ENCODE data around the gene TMEM169. TPM values are rescaled to one million over a fixed set of nuclear protein-coding genes. Genes with fewer than 3 reads are reported as not detected.

Gene TMEM169, protein sequence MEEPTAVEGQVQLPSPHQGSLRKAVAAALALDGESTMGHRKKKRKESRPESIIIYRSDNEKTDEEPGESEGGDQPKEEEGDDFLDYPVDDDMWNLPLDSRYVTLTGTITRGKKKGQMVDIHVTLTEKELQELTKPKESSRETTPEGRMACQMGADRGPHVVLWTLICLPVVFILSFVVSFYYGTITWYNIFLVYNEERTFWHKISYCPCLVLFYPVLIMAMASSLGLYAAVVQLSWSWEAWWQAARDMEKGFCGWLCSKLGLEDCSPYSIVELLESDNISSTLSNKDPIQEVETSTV
- total RNA-seq (0.85 TPM), polyA plus RNA-seq (0.65 TPM)

DNA sequence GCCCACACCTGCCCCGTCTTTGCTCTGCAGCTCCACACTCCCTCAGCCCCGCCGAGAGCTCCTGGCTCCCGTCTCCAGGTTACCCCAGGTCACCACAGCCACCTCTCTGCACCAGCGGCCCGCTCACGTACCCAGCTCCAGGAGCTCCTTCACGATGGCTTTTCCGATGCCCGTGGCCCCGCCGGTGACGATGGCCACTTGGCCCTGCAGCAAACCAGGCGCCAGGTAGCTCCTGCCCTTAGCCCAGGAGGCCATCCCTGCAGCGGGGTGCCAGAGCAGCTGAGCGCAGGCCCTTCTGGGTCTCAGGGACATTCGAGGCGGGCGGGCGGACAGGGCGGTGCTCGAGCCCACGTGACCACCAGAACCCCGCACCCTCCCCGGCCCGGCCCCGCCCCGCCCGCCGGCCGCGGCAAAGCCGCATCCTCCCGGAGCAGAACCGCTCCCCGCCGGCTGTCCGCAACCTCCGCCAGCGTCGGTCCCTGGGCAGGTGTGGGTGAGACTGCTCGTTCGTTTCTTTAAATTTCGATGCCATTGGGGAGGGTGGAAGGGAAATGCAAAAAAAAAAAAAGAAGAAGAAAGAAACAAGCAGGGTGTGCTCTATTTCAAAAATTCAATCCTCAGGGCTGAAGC is at the start of gene TMEM169, which contains the start of gene PECR:
Gene TMEM169, plus strand, starts transcription at position 433 of the 630 bp plus-strand sequence. CDS start 14,045 bp downstream, outside the sequence.
Gene PECR, minus strand, starts transcription at position 323 of the 630 bp plus-strand sequence. Its CDS starts 68 bp downstream, at position 255.
- H3K27ac ChIP-seq (ENCODE audit: low read depth), result no peak within 1 kb of the TSS

DNA sequence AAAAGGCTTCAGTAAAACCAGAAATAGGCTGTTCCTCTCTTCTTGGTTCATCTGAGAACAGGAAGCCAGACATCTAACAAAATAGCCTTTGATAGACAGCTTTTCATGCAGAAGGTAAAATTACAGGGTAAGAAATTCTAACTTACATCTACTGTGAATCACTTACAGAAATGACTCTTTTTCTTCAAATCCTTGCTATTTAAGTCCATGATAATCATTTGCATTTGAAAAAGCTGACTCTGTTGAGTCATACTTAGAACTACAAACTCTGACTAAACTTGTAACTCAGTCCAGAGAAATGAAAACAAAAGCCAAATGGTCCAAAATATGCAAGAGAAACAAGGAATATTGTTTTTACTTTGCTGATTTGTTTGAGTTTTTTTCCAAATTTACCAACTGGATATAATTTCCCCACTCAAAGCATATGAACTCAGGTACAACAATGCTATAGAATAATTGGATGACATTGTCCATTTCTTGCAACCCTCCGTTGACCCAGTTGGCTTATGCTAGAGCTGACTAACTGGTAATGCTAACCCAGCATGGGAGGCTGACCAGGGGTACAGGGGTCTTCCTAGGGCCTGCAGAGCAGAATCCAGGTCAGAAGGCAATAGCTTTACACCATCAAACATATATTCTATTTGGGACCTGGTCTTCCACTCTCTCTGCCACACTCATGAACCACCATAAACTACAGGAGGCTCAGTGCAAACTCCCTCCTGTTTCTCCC is 49.6 kb upstream of the TMEM169 start:
- no peak for DNase-seq (ENCODE audit: extremely low spot score)
- WGBS, result 88% methylated on average over 1 of the region's 1 CpG
- no peak overlapping the region for H3K27ac ChIP-seq (ENCODE audit: low read depth)
- no peaks in the 10 kb centered on the region for H3K36me3 ChIP-seq (ENCODE audit: insufficient read depth)
- H3K4me1 ChIP-seq (ENCODE audit: insufficient read depth), result no peaks in the 10 kb centered on the region
- no peak overlapping the region for H3K4me3 ChIP-seq (ENCODE audit: low read depth, low read length)

More for the DNA sequence above, at the start of gene TMEM169, which contains the start of gene PECR:
- WGBS, result 2% methylated on average over 44 of the region's 44 CpGs
- no peak for DNase-seq (ENCODE audit: extremely low spot score)
- no peaks in the 10 kb centered on the region for H3K4me1 ChIP-seq (ENCODE audit: insufficient read depth)
- no peaks in the 10 kb centered on the region for H3K36me3 ChIP-seq (ENCODE audit: insufficient read depth)
- H3K4me3 ChIP-seq (ENCODE audit: low read depth, low read length), result peak within 1 kb of the TSS; percentile 54

DNA sequence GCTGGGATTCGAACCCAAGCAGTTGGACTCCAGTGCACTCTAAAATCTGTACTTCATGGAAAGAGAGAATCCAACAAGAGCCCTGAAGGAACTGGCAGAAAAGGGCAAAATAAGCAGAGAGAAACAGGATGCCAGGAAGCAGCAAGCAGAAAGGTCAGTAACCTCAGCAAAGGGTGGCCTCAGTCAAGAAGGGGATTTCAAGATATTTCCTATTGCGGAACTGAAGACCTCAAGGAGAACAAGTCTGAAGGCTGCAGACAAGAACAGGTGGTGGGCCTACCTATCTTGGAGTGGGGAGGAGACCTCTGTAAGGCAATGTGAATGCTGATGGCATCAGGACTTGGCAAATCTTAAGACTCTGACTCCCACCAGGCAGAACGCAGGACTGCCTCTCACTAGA is 48.3 kb upstream of the TMEM169 start:
- no peaks in the 10 kb centered on the region for H3K36me3 ChIP-seq (ENCODE audit: insufficient read depth)
- DNase-seq (ENCODE audit: extremely low spot score), result no peak
- no peak overlapping the region for H3K4me3 ChIP-seq (ENCODE audit: low read depth, low read length)
- H3K27ac ChIP-seq (ENCODE audit: low read depth), result no peak overlapping the region
- WGBS, result 97% methylated on average over 3 of the region's 3 CpGs
- no peaks in the 10 kb centered on the region for H3K4me1 ChIP-seq (ENCODE audit: insufficient read depth)

- Histone ChIP-seq H3K4me1 (ENCODE audit: insufficient read depth) (no peaks in the 10 kb centered on the region), H3K36me3 (ENCODE audit: insufficient read depth) (no peaks in the 10 kb centered on the region), H3K27ac (ENCODE audit: low read depth) (no peak overlapping the region), H3K4me3 (ENCODE audit: low read depth, low read length) (no peak overlapping the region)
- 57% methylated on average over 1 of the region's 1 CpG for WGBS
- no peak for DNase-seq (ENCODE audit: extremely low spot score)
Measured at GRCh38 chr2:216034065-216034464, 47.7 kb upstream of the TMEM169 start.

- 92% methylated on average over 3 of the region's 3 CpGs for WGBS
- DNase-seq (ENCODE audit: extremely low spot score), result no peak
- Histone ChIP-seq H3K36me3 (ENCODE audit: insufficient read depth) (no peaks in the 10 kb centered on the region), H3K4me3 (ENCODE audit: low read depth, low read length) (no peak overlapping the region), H3K27ac (ENCODE audit: low read depth) (no peak overlapping the region), H3K4me1 (ENCODE audit: insufficient read depth) (no peaks in the 10 kb centered on the region)
Measured at GRCh38 chr2:216039918-216040317, 41.8 kb upstream of the TMEM169 start.

DNA sequence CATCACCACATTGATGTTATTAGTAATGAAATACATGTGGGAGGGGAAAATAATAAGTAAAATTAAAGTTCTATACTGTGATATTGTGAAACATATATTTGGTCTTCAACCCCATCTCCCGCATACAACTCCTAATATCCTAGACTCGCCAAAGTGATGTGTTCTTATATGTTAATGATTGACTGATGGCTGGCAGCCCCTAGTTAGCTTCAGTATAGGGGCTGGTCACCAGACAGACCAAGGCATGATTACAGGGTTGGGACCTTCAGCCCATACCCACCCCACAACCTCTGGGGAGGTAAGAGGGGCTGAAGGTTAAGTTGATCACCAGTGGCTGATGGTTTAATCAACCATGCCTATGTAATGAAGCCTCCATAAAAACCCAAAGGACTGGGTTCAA is 40.3 kb upstream of the TMEM169 start:
- Histone ChIP-seq H3K4me3 (ENCODE audit: low read depth, low read length) (no peak overlapping the region), H3K36me3 (ENCODE audit: insufficient read depth) (no peaks in the 10 kb centered on the region), H3K4me1 (ENCODE audit: insufficient read depth) (no peaks in the 10 kb centered on the region), H3K27ac (ENCODE audit: low read depth) (no peak overlapping the region)
- no peak for DNase-seq (ENCODE audit: extremely low spot score)
- 98% methylated on average over 2 of the region's 2 CpGs for WGBS

- DNase-seq (ENCODE audit: extremely low spot score), result no peak
- no peak overlapping the region for H3K27ac ChIP-seq (ENCODE audit: low read depth)
- H3K36me3 ChIP-seq (ENCODE audit: insufficient read depth), result peaks cover 2% of the 10 kb centered on the region
- H3K4me3 ChIP-seq (ENCODE audit: low read depth, low read length), result no peak overlapping the region
- WGBS, result 97% methylated on average over 5 of the region's 5 CpGs
- H3K4me1 ChIP-seq (ENCODE audit: insufficient read depth), result no peaks in the 10 kb centered on the region
Measured at GRCh38 chr2:216043949-216044348, 37.8 kb upstream of the TMEM169 start.

DNA sequence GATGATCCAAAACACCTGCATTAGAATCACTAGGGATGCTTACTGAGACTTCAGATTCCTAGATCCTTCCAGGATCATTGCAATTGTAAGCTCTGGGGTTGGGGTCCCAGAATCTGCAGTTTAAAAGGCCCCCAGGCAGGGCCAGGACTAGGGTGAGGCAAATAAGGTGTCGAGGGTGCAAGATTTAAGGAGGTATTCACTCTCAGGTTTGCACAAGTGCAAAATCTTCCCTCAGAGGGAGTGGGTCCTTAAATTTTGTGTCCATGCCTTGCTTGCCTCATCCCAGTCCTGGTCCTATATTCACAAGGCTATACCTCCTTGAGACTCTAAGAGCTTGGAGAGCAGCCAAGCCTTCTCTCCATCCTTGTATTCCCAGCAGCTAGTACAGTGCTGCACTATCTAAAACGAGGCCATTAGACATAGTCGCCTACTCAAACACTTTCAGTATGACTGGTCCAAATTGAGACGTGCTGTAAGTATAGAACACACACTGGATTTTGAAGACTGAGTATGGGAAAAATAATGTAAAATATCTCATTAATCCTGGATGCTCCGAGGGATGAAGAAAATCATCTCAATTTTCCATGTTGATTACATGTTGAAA is 36.7 kb upstream of the TMEM169 start:
- Histone ChIP-seq H3K4me3 (ENCODE audit: low read depth, low read length) (no peak overlapping the region), H3K27ac (ENCODE audit: low read depth) (no peak overlapping the region), H3K4me1 (ENCODE audit: insufficient read depth) (no peaks in the 10 kb centered on the region), H3K36me3 (ENCODE audit: insufficient read depth) (peaks cover 2% of the 10 kb centered on the region)
- 73% methylated on average over 5 of the region's 5 CpGs for WGBS
- DNase-seq (ENCODE audit: extremely low spot score), result no peak

GRCh38 chr2:216047397-216047796 is 34.3 kb upstream of the TMEM169 start:
- no peaks in the 10 kb centered on the region for H3K4me1 ChIP-seq (ENCODE audit: insufficient read depth)
- H3K4me3 ChIP-seq (ENCODE audit: low read depth, low read length), result no peak overlapping the region
- WGBS, result 67% methylated on average over 2 of the region's 2 CpGs
- H3K36me3 ChIP-seq (ENCODE audit: insufficient read depth), result peaks cover 2% of the 10 kb centered on the region
- H3K27ac ChIP-seq (ENCODE audit: low read depth), result no peak overlapping the region
- no peak for DNase-seq (ENCODE audit: extremely low spot score)

DNA sequence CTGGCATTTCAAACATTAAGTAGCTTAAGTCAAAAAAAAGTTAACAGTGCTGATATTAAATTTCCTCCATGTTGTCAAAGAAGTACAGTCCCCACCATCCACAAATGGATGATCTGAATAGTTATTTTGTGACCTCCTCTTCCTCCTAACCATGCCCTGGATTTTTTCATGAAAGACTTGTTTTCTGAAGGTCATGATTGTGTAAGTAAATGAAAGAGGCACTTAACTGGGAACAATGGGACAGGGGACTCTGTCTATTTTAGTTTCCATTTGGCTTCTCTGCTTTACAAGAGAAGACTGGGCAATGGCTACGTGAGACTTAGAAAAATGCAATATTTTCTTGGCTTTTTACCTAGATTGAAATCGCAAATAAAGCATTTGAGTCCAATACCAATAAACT is 32.3 kb upstream of the TMEM169 start:
- 82% methylated on average over 2 of the region's 2 CpGs for WGBS
- Histone ChIP-seq H3K27ac (ENCODE audit: low read depth) (no peak overlapping the region), H3K4me3 (ENCODE audit: low read depth, low read length) (no peak overlapping the region), H3K36me3 (ENCODE audit: insufficient read depth) (peaks cover 2% of the 10 kb centered on the region), H3K4me1 (ENCODE audit: insufficient read depth) (no peaks in the 10 kb centered on the region)
- no peak for DNase-seq (ENCODE audit: extremely low spot score)

DNA sequence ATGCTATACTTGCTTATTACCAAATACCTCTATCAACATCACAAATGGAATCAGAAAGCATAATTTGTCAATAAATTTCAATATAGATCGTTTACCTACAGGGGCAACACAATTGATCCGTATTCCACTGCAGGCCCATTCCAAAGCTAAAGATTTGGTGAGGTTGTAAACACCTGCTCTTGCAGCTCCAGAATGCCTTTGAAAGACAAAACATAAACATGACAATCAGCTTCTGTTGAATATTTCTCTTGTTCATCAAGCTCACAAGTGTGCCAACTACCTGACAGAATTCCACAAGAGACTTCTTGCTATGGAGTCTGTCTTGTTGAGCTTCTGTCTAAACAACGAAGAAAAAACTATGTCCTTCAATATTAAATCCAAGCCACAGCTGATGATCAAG is 30.4 kb upstream of the TMEM169 start:
- Histone ChIP-seq H3K4me1 (ENCODE audit: insufficient read depth) (no peaks in the 10 kb centered on the region), H3K36me3 (ENCODE audit: insufficient read depth) (peaks cover 2% of the 10 kb centered on the region), H3K4me3 (ENCODE audit: low read depth, low read length) (no peak overlapping the region), H3K27ac (ENCODE audit: low read depth) (no peak overlapping the region)
- DNase-seq (ENCODE audit: extremely low spot score), result no peak
- WGBS, result 89% methylated on average over 3 of the region's 3 CpGs

DNA sequence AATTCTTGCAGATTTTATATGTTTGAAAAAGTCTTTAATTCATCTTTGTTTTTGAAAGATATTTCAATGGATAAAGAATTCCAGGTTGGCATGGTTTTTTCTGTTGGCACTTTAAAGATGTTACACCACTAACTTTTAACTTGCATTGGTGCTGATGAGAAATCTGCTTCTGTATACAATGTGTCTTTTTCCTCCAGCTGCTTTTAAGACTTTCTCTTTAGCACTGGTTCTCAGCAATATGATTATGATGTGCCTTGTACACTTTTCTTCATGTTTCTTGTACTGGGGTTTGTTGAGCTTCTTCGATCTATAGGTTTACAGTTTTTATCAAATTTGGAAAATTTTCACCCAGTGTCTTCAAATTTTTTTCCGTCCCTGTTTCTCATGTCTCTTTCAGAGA is 29.3 kb upstream of the TMEM169 start:
- Histone ChIP-seq H3K4me3 (ENCODE audit: low read depth, low read length) (no peak overlapping the region), H3K27ac (ENCODE audit: low read depth) (no peak overlapping the region), H3K4me1 (ENCODE audit: insufficient read depth) (no peaks in the 10 kb centered on the region), H3K36me3 (ENCODE audit: insufficient read depth) (peaks cover 2% of the 10 kb centered on the region)
- no peak for DNase-seq (ENCODE audit: extremely low spot score)
- 98% methylated on average over 2 of the region's 2 CpGs for WGBS

- DNase-seq (ENCODE audit: extremely low spot score), result no peak
- H3K36me3 ChIP-seq (ENCODE audit: insufficient read depth), result no peaks in the 10 kb centered on the region
- H3K27ac ChIP-seq (ENCODE audit: low read depth), result no peak overlapping the region
- no peaks in the 10 kb centered on the region for H3K4me1 ChIP-seq (ENCODE audit: insufficient read depth)
- H3K4me3 ChIP-seq (ENCODE audit: low read depth, low read length), result no peak overlapping the region
- WGBS, result 94% methylated on average over 4 of the region's 4 CpGs
Measured at GRCh38 chr2:216055680-216056079, 26.0 kb upstream of the TMEM169 start.

Data from urinary bladder (tissue), 4 donors.